RKO (cell line): ENCODE results near the gene LY86.
A peak's percentile ranks its signal among the peaks of the same experiment; 100 is the strongest.

Experiments
- DNase-seq: peaks from one replicate; pipeline ENCODE4 v3.0.0-alpha.2; 2016; ENCODE audit warnings: low spot score

The LY86 gene

DNA sequence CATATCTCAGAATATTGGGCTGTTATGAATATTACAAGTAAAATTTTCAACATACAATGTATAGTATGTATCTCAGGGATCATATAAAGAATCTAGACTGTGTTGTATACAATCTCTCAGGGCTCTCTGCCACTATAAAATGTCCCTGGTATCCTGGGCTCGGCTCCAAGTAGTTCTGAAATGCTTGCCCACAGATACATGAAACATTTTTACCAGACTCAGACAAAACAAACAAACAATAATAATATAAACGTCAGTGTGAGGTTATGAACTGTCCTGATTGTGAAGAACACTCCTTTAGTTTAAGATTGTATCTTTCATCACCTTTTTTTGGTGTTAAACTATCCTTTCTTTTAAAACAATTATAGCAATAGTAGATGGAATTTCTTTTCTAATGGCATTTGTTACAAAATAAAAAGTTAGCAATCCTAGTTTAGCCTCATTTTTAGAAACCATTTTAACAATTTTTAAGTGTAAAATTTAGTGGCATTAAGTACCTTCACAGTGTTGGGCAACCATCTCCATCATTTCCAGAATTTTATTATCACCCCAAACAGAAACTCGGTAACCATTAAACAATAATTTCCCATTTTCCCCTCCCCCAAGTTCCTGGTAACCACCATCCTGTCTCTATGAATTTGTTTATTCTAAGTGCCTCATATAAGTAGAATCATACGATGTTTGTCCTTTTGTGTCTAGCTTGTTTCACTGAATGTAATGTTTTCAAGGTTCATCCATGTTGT lies 17.4 kb upstream of the LY86 start:
- DNase-seq: no peak

DNA sequence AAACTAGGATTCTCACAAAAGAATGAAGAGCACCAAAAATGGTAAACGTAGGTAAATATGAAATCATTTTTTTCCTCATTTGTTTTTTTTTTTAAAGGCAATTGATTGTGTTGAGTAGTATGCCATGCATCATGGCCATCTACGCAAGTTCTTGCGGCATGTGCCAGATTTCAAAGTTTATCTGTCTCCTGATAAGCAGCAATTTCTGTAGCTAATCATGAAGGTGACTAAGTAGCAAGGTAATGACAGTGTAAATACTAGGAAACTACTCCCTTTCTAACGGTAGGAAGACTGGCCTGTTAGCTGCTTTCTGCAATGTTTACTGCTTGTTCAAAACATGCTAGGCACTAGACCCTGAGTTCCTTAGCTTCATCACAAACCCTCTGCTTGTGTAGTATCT lies 13.4 kb upstream of the LY86 start:
- no peak for DNase-seq

DNA sequence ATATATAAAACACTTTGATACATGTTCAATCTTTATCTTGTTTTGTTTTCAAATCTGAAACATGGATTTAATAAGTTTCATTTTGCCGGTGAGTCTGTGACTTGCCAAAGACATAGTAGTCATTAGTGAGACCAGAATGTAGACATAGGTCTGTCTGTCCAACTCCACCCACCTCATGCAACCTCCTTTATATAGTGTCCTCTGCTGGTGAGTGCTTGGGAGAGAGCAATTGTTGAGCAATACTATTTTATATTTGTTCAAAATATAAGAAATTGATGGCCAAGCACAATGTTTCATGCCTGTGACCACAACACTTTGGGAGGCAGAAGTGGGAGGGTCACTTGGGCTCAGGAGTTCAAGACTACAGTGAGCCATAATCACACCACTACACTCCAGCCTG lies 10.8 kb upstream of the LY86 start:
- no peak for DNase-seq

DNA sequence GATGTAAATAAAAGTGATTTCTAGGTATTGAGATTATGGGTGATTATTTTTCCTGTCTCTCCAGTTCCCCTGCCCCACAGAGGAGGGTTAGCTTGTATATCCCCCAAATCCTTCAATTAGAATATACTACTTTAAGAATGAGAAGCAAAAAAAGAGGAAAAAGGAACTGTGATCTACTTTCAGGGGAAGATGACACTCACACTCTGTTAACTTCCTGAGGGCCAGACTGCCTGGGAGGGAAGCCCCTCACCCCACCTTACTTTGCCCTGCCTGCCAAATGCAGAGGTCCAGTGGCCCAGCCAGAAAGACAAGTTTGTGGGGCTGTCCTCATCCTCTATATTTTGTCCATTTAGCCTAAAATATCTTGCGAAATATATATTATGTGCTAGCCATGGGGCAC lies 9.2 kb upstream of the LY86 start:
- DNase-seq: no peak

DNA sequence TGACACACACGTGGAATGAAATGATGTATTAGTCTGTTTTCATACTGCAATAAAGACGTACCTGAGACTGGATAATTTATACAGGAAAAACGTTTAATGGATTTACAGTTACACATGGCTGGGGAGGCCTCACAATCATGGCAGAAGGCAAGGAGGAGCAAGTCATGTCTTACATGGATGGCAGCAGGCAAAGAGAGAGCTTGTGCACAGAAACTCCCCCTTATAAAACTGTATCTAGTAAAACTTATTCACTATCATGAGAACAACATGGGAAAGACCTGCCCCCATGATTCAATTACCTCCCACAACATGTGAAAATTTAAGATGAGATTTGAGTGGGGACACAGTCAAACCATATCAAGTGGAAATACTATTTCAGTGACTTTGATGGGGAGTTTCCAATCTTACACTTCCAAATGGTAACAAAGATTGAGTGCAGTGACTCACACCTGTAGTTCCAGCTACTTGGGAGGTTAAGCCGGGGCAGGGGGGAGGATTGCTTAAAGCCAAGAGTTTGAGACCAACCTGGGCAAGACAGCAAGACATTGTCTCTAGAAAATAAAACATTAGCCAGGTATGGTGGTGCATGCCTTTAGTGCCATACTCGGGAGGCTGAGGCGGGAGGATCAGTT lies 8.2 kb upstream of the LY86 start:
- no peak for DNase-seq

DNA sequence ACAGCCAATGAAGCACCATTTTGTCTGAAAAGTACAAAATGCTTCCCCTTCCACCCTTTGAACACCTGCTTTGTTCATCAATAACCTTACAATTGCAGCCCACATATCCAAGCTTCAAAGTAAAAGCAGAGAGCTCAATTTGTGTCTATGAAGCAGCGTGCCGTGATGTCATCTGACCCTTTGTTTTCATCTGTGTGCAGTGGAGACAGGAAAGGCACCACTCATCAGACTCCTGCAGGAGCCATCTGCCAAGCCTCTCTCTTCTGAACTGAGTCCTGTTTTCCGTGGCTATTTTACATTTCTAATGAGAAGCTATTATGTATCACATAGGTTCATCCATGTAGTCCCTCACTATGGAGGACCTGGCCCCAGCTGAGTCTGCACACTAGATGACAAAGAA lies 7.5 kb upstream of the LY86 start:
- DNase-seq: no peak

DNA sequence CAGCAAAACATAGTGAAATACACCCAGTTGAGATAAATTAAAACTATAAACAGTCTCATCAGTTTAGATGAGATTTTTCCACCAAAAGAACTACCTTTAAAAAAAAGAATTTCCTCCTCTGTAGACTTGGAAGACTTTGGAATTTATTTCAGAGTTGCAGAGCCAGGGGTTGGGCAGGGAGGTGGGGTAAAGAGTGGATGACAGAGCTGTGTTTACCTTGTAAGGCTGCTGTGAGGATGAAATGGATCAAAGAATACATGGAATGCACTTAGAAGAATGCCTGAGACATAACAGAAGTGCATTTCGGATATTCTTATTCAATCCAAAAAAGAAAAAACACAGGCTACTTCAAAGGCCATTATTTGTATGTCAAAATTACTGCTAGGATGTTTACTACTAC lies 6.4 kb upstream of the LY86 start:
- DNase-seq: no peak

DNA sequence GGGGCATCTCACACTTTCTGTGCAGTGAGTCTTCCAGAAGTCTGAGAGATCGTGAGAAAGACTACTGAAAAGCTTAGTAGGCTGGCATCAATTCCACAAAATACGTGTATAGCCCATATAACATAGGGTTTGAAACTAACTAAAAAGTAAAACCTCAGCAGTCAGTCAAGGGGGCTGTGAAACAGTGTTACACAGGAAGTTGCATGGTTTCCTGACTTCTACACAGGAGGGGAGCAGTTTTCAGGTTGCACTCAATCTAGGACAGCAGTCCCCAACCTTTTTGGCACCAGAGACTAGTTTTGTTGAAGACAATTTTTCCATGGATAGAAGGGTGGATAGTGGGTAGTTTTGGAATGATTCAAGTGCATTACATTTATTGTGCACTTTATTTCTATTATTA lies 4.7 kb upstream of the LY86 start:
- peak; percentile 33 for DNase-seq

DNA sequence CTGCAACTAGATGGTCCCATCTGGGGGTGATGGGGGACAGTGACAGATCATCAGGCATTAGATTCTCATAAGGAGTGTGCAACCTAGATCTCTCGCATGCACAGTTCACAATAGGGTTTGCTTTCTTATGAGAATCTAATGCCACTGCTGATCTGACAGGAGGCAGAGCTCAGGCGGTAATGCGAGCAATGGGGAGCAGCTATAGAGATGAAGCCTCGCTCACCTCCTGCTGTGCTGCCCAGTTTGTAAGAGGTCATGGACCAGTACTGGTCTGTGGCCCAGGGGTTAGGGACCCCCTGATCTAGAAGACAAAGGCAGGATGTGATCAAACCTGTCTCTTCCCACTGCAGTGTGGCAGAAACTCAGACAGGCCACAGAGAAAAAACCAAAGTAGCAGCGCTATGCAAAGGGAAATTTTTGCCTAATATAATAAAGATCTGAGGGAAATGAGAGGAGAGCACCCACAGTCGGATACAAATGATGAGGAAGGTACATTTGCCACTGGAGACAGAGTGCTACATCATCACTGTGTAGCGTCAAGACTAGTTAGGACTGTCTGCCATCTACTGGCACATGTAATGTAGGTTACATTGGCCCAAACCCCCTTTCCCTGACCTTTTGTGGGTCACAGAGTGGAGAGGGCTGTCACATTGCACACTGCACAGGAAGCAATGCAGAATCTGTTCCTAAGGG lies 4.1 kb upstream of the LY86 start:
- no peak for DNase-seq

DNA sequence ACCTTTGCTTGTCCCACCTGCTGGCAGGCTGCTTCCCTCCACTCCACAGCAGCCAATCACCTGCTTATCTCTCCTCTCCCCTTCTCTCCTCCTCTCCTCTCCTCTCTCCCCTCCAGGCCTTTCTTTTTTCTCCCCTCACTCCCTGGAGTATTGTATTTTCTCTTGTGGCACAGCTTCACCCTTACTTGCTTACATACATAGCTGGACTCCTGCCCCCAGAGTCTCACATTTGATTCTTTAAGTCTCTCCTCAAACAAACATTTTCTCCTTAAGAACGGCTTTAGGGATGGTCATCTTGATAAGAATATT lies 3.6 kb upstream of the LY86 start:
- DNase-seq: no peak

DNA sequence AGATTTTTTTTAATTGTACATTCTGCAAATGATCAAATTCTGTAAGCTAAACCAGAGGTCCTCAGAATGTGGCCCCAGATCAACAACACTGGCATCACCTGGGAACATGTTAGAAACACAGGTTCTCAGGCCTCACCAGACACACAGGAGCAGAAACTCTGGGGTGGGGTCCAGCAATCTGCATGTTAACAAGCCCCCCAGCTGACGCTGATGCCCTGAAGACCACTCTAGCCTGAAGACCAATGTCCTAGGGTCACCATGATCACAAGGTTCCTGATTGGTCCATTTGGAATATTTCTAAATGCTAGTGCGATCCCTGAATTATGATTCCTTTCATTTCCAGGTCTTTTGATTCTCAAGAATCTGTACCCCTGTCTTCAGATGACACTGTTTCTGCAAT lies 2.4 kb upstream of the LY86 start:
- DNase-seq: no peak

DNA sequence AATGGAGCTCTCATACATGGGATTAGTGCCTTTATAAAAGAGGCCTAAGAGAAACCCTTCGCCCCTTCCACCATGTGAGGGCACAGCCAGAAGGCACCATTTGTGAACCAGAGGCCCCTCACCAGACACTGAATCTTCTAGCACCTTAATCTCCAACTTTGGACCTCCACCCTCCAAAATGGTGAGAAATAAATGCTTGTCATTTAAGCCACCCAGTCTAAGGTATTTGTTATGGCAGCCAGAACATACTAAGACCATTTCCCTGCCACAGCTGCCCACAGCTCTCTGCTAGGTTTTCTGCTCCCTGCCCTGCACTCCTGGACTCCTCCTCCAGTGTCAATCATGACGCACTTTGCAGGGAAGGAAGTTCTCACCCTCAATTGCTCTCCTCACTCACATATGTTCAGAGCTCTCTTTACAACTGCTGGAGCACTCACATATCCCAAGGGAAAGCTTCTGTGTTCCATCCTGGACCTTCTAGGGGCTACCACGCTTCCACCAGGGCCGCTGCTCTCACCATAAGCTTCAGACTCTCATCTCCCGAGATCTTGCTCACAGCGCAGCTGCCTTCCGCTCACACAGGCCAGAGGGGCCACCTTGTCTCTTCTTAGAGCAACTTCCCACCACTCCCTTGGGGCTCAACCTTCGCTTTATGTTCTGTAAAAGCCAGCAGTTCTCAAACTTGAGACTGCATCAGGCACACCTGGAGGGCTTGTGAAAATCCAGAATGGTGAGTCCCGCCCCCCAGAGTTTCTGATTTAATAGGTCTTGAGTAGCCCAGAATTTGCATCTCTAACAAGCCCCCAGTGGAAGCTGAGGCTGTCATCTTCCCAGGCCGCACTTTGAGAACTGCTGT lies 1.6 kb upstream of the LY86 start:
- DNase-seq: no peak

DNA sequence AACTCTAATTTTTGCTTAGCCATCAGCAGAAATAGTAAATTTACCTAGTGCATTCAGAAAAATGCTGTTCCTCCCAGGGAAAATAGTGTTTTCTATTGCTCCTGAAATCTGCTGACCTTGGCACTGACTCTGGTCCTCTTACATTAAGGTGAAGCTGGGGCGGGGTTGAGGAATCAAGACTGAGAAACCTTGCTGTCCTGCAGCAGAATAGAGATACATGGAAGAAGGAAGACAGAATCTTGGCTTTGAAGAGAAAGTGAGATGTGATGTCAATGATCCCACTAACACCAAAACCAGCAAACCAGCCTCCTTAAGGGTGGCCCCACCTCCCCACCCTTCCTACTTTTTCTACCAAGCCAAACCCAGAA lies 840 bp upstream of the LY86 start:
- no peak for DNase-seq

DNA sequence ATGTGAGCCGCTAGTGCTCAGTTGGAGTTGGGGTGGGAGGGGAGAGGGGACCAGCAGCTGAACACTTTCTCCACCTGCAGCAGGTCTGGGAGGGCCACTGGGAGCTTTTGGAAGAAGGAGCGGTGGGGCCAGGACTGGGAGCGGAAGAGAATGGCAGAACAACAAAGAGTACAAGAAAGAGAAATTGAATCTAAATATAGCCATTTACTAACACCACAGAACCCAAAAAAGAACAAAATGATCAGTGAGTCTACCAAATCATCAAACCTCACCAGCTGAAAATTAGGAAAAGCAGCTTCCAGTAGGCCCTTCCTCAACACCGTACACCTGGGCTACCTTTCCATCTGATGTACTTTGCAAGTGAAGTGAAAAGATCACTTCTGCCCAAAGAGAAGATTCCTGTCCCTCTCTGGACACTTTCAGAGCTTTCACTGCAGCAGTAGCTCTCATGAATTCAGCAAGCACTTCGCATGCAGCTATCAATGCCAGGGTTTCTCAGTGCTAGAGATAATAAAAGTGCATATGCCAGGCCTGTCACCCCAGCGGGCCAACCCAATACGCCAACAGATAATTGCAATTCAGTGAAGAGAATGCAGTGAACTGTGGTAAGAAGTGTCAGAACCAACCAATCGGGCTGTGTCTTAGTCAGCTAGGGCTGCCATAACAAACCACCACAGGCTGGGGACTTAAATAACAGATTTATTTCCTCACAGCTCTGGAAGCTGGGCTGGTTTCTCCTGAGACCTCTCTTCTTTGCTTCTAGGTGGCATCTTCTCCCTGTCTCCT lies 597 bp downstream of the LY86 start:
- DNase-seq: no peak

DNA sequence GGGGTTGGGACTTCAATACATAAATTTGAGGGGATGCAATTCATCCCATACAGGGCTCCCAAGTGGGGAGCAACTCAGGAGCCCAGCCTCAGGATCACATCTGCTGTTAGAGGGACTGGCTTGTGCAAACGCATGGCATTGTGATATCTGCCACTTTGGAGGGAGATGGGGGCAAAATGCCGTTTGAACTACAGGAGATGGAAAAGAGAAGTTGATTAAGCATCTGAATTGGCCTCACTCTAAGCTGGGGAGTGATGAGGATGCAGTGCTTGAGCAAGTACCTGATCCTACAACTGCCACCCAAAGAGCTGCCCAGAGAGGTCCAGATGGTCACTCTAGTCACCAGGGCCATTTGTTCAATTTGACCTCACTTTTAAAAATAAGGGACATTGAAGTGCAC lies 2.0 kb downstream of the LY86 start:
- DNase-seq: no peak

DNA sequence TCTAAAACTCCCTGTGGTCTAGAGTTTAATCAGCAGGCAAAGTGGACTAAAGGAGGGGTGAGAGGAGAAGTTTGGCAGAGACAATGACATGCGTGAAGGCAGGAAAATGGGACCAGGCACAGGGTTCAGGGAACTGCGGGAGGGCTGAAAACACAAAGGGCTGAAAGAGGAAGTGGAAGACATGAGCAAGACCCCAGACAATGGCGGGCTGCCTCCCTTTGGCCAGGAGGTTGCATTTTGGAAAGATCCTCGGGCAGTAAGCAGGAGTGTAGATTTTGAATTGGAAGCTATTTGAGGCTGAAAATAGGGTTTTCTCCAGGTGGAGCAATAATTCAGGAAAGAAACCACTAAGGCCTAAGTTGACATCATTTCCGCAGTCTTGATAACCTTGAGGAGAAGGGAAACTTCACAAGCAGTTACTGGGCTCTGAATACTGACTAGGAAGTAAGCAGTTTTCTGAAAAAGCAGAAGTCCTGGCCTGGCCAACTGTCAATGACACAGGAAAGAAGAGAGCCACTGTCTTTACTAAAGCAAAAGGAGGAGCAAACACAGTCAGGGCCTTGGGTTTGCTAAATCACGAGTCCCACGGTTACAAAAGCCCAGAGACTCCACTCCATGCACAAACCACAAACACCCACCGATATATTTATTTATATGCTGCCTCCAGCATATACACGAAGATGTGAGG lies 3.4 kb downstream of the LY86 start:
- no peak for DNase-seq

DNA sequence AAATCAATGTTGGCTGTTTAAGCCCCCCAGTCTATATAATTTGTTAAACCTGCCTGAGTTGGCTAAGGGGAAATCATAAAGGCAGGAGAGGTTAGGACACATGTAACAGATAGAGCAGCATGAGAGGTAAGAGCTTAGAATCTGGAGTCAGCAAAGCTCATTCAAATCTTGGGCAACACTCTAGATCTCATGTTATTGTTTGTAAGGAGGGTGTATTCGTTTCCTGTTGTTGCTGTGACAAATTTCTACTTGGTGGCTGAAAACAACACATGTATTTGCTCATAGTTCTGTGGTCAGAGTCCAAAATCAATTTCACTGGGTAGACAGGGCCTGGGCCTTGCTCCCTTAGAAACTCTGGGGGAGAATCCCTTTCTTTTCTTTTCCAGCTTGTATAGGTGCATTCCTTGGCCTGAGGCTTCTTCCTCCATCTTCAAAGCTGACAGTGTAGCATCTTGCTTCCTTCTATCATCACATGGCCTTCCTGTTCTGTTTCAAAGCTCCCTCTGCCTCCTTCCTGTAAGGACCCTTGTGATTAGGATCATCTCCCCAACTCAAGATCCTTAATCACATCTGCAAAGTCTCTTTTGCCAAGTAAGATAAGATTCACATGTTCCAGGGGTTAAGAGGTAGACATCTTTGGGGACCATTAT lies 4.4 kb downstream of the LY86 start:
- no peak for DNase-seq

DNA sequence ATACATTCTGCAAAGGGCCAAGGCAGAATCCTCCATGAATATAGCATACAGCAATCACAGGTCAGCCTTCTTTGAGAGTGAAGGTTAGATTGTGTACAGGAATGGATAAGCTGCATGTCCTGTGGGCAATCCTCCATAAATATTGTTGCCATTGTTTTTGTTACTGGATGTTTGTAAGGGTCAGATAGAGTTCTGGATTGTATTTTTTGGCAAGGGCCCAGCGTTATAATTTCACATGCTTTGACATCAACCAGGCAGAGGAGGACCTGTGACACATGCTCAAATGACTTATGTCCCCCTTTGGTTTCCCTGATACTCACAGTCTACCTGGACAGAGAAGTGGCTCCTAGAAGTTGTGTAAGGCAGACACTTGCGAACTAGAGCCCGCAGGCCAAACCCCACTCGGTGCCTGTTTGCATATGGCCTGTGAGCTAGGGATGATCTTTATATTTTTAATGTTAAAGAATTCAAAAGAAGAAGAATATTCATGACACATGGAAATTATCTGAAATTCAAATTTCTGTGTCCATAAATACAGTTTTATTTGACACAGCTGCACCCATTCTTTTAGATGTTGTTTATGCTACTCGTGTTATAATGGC lies 5.4 kb downstream of the LY86 start:
- no peak for DNase-seq

DNA sequence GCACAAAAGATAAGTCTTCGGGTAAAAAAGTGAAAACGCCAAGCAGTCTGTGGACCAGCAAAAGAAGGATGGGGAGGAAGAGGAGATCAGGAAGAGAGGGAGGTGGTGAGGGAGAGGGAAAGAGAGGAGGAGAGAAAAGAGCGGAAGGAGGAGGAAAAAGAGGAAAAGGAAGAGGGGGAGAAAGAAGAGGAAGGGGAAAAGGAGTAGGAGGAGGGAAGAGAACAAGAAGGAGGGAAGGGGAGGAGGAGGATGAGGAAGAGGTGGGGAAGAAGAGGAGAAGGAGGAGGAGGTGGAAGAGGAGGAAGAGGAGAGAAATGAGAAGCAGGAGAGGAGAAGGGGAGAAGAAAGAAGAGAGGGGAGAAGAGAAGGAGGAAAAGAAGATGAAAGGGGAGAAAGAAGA lies 6.5 kb downstream of the LY86 start:
- no peak for DNase-seq

DNA sequence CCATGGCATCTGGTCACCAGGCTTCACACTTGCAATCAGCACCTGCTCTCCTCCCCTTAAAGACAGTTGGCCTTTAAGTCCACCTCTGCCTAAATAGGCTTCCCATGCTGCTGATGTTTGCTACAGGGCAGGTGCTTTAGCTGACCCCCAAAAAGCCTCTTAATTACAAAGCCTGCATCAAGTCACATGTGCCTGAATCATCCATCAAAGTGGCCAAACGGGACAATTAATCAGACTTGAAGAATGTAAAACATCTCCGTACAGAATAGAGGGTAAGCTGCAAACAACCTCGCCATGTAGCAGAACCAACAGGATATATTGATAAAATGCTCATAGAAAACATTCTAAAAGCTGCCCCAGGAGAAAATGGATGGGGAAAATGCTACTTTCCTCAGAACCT lies 7.4 kb downstream of the LY86 start:
- DNase-seq: no peak
